Fibroblast of lung (primary cell): Measurements from ENCODE around the gene UBE3A.

Experiments
- EZH2 ChIP-seq: IDR thresholded peaks from 2 replicates; pipeline ENCODE4 v1.5.1; 2012; ENCODE audit warnings: low read length, control low read depth, mild to moderate bottlenecking; ENCODE audit errors: missing control alignments
- TF ChIP-seq, protein P1 (sequence below), 2 donors: IDR thresholded peaks in 1 of 2; conservative IDR thresholded peaks in 1 of 2; 1 replicate in 1 of 2; 2 replicates in 1 of 2; pipeline ENCODE4 v1.5.1; 2011 to 2012; ENCODE audit warnings: low read length in 2 of 2, control low read depth in 1 of 2, inconsistent platforms in 1 of 2, low read depth in 1 of 2, mild to moderate bottlenecking in 1 of 2

DNA sequence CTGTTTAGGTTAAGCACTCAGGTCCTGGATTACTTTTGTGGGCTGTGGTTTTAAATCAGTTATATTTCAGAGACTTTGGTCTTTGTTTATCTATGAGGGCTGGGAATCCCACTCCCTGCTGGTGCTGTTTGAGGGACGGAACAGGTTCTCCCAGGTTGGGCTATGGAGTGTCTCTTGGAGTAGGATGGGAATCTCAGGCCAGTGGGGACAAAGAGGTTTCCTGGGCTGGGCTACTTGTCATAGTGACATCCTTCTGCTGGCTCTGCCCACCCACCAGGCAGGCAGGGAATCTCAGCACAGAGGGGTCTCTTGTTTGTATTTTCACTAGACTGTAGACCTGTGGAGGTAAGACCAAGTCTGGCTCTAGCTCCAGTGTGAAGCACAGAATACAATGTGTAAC is 47.2 kb upstream of the UBE3A start:
- TF ChIP-seq, protein P1, sequence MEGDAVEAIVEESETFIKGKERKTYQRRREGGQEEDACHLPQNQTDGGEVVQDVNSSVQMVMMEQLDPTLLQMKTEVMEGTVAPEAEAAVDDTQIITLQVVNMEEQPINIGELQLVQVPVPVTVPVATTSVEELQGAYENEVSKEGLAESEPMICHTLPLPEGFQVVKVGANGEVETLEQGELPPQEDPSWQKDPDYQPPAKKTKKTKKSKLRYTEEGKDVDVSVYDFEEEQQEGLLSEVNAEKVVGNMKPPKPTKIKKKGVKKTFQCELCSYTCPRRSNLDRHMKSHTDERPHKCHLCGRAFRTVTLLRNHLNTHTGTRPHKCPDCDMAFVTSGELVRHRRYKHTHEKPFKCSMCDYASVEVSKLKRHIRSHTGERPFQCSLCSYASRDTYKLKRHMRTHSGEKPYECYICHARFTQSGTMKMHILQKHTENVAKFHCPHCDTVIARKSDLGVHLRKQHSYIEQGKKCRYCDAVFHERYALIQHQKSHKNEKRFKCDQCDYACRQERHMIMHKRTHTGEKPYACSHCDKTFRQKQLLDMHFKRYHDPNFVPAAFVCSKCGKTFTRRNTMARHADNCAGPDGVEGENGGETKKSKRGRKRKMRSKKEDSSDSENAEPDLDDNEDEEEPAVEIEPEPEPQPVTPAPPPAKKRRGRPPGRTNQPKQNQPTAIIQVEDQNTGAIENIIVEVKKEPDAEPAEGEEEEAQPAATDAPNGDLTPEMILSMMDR (conservative IDR thresholded peaks at IDR 0.05 in 1 of 2, IDR thresholded peaks at IDR 0.05 in 1 of 2; ENCODE audit: low read depth in 1 of 2, low read length in 2 of 2), result no peak
- no peak for TF ChIP-seq EZH2
